ENCODE results near the gene MAST3.

GRCh38 chr19:18104793-18105131 is 7.2 kb downstream of the MAST3 start:
- TF ChIP-seq CTCF (IDR thresholded peaks at IDR 0.05 in 2 of 3, conservative IDR thresholded peaks at IDR 0.05 in 1 of 3; ENCODE audit: borderline replicate concordance in 1 of 3, insufficient read depth in 1 of 3, low read depth in 2 of 3, low read length in 2 of 3) (no peak), EGR1 (IDR thresholded peaks at IDR 0.05; ENCODE audit: low read depth) (no peak), MAX (IDR thresholded peaks at IDR 0.05) (no peak), EZH2 (IDR thresholded peaks at IDR 0.05) (no peak), FOSL1 (IDR thresholded peaks at IDR 0.05; ENCODE audit: low read depth) (no peak), POLR2A (IDR thresholded peaks at IDR 0.05; ENCODE audit: borderline replicate concordance, extremely low read depth, insufficient read depth, insufficient read length) (no peak), POLR2AphosphoS5 (IDR thresholded peaks at IDR 0.05; ENCODE audit: low read depth, low read length) (no peak), ZNF274 (IDR thresholded peaks at IDR 0.05; ENCODE audit: low read depth, low read length) (no peak), JUND (IDR thresholded peaks at IDR 0.05) (no peak)

All from HCT116 (cell line).